ENCODE measurements around the gene MPHOSPH6. TPM values are rescaled to one million over a fixed set of nuclear protein-coding genes. Genes with fewer than 3 reads are reported as not detected.

MPHOSPH6 gene
- polyA plus RNA-seq, 1 donor from 2014 or later: 75.1 TPM

GRCh38 chr16:82203198-82203597, 33.2 kb upstream of the MPHOSPH6 start:
- Histone ChIP-seq H3K9me2 (ENCODE audit: insufficient read depth, low read length) (no peaks in the 10 kb centered on the region), H3K27ac (ENCODE audit: low read length) (no peak overlapping the region), H3K79me2 (replicated peaks; ENCODE audit: insufficient read depth, low read length) (no peaks in the 10 kb centered on the region), H3K9me3 (ENCODE audit: low read length) (no peaks in the 10 kb centered on the region), H2AFZ (ENCODE audit: low read depth, low read length) (no peak overlapping the region), H3K4me3 (ENCODE audit: low read length) (no peak overlapping the region), H3F3A (ENCODE audit: insufficient read depth, low read length, poor library complexity, severe bottlenecking) (no peaks in the 10 kb centered on the region), H3K9ac (ENCODE audit: low read length) (no peak overlapping the region), H4K20me1 (ENCODE audit: insufficient read depth) (no peaks in the 10 kb centered on the region), H3K27me3 (ENCODE audit: insufficient read depth, low read depth, low read length) (no peaks in the 10 kb centered on the region), H3K4me2 (ENCODE audit: low read length) (no peak overlapping the region), H3K36me3 (ENCODE audit: insufficient read depth, low read length) (no peaks in the 10 kb centered on the region)
- TF ChIP-seq EP300 (conservative IDR thresholded peaks at IDR 0.05; ENCODE audit: poor library complexity, severe bottlenecking) (no peak), RAD21 (conservative IDR thresholded peaks at IDR 0.05) (no peak), SMC3 (conservative IDR thresholded peaks at IDR 0.05; ENCODE audit: poor library complexity) (no peak), EZH2 (IDR thresholded peaks at IDR 0.05; ENCODE audit: borderline replicate concordance, insufficient read depth, low read length, poor library complexity, severe bottlenecking) (no peak), CTCF (IDR thresholded peaks at IDR 0.05; ENCODE audit: poor library complexity, severe bottlenecking) (no peak), POLR2AphosphoS5 (IDR thresholded peaks at IDR 0.05) (no peak), TAF1 (IDR thresholded peaks at IDR 0.05; ENCODE audit: low read depth) (no peak)

GRCh38 chr16:82201926-82202325, 31.9 kb upstream of the MPHOSPH6 start:
- Histone ChIP-seq H2AFZ (ENCODE audit: low read depth, low read length) (no peak overlapping the region), H3K9me2 (ENCODE audit: insufficient read depth, low read length) (no peaks in the 10 kb centered on the region), H3F3A (ENCODE audit: insufficient read depth, low read length, poor library complexity, severe bottlenecking) (no peaks in the 10 kb centered on the region), H3K9me3 (ENCODE audit: low read length) (no peaks in the 10 kb centered on the region), H4K20me1 (ENCODE audit: insufficient read depth) (no peaks in the 10 kb centered on the region), H3K36me3 (ENCODE audit: insufficient read depth, low read length) (no peaks in the 10 kb centered on the region), H3K79me2 (replicated peaks; ENCODE audit: insufficient read depth, low read length) (no peaks in the 10 kb centered on the region), H3K27me3 (ENCODE audit: insufficient read depth, low read depth, low read length) (no peaks in the 10 kb centered on the region), H3K9ac (ENCODE audit: low read length) (no peak overlapping the region), H3K27ac (ENCODE audit: low read length) (no peak overlapping the region), H3K4me3 (ENCODE audit: low read length) (no peak overlapping the region), H3K4me2 (ENCODE audit: low read length) (no peak overlapping the region)
- TF ChIP-seq SMC3 (conservative IDR thresholded peaks at IDR 0.05; ENCODE audit: poor library complexity) (no peak), POLR2AphosphoS5 (IDR thresholded peaks at IDR 0.05) (peak; percentile 42)

- Histone ChIP-seq H3F3A (ENCODE audit: insufficient read depth, low read length, poor library complexity, severe bottlenecking) (no peaks in the 10 kb centered on the region), H3K27me3 (ENCODE audit: insufficient read depth, low read depth, low read length) (no peaks in the 10 kb centered on the region), H3K9me3 (ENCODE audit: low read length) (no peaks in the 10 kb centered on the region), H2AFZ (ENCODE audit: low read depth, low read length) (no peak overlapping the region), H3K4me2 (ENCODE audit: low read length) (no peak overlapping the region), H4K20me1 (ENCODE audit: insufficient read depth) (no peaks in the 10 kb centered on the region), H3K27ac (ENCODE audit: low read length) (no peak overlapping the region), H3K79me2 (replicated peaks; ENCODE audit: insufficient read depth, low read length) (no peaks in the 10 kb centered on the region), H3K36me3 (ENCODE audit: insufficient read depth, low read length) (no peaks in the 10 kb centered on the region), H3K4me3 (ENCODE audit: low read length) (no peak overlapping the region), H3K9me2 (ENCODE audit: insufficient read depth, low read length) (no peaks in the 10 kb centered on the region), H3K9ac (ENCODE audit: low read length) (no peak overlapping the region)
- TF ChIP-seq MXI1 (conservative IDR thresholded peaks at IDR 0.05; ENCODE audit: poor library complexity, severe bottlenecking) (no peak), TAF1 (IDR thresholded peaks at IDR 0.05; ENCODE audit: low read depth) (no peak), REST (IDR thresholded peaks at IDR 0.05; ENCODE audit: borderline replicate concordance) (no peak), RAD21 (conservative IDR thresholded peaks at IDR 0.05) (no peak), EP300 (conservative IDR thresholded peaks at IDR 0.05; ENCODE audit: poor library complexity, severe bottlenecking) (no peak), SMC3 (conservative IDR thresholded peaks at IDR 0.05; ENCODE audit: poor library complexity) (no peak), EZH2 (IDR thresholded peaks at IDR 0.05; ENCODE audit: borderline replicate concordance, insufficient read depth, low read length, poor library complexity, severe bottlenecking) (no peak), POLR2AphosphoS5 (IDR thresholded peaks at IDR 0.05) (no peak)
These were observed 31.3 kb upstream of the MPHOSPH6 start for GRCh38 chr16:82201351-82201750.

Data from neural cell (in vitro differentiated cells).